H9 (cell line): ENCODE measurements around the gene RRAS. TPM values are rescaled to one million over a fixed set of nuclear protein-coding genes. Genes with fewer than 3 reads are reported as not detected.
A peak's percentile ranks its signal among the peaks of the same experiment; 100 is the strongest.

Source experiments
- DNase-seq: peaks from one replicate; pipeline ENCODE4 v3.0.0-alpha.2; 2017
- H2AFZ ChIP-seq: one replicate; pipeline ENCODE4 v1.6.1; 2013; ENCODE audit warnings: mild to moderate bottlenecking, low read length, control low read depth, moderate library complexity
- H2AK5ac ChIP-seq: 2 replicates; pipeline ENCODE4 v1.6.1; 2013; ENCODE audit warnings: low read length, control low read depth, mixed read lengths; ENCODE audit not compliant: insufficient read length
- H2BK120ac ChIP-seq: one replicate; pipeline ENCODE4 v1.6.1; 2013; ENCODE audit warnings: low read depth, mild to moderate bottlenecking, low read length, control low read depth, inconsistent platforms; ENCODE audit not compliant: poor library complexity, severe bottlenecking
- H2BK12ac ChIP-seq: 2 replicates; pipeline ENCODE4 v1.6.1; 2013; ENCODE audit warnings: low read length, control low read depth, mixed read lengths, low read depth; ENCODE audit not compliant: insufficient read length
- H2BK15ac ChIP-seq: 2 replicates; pipeline ENCODE4 v1.6.1; 2013; ENCODE audit warnings: low read depth, low read length, control low read depth
- H2BK20ac ChIP-seq: one replicate; pipeline ENCODE4 v1.6.1; 2013; ENCODE audit warnings: low read depth, mild to moderate bottlenecking, low read length, control low read depth, inconsistent platforms; ENCODE audit not compliant: poor library complexity, severe bottlenecking
- H2BK5ac ChIP-seq: 2 replicates; pipeline ENCODE4 v1.6.1; 2013; ENCODE audit warnings: low read length, control low read depth, mixed read lengths; ENCODE audit not compliant: insufficient read length
- H3K14ac ChIP-seq: 2 replicates; pipeline ENCODE4 v1.6.1; 2013; ENCODE audit warnings: low read length, control low read depth; ENCODE audit not compliant: insufficient read depth
- H3K18ac ChIP-seq: 2 replicates; pipeline ENCODE4 v1.6.1; 2013; ENCODE audit warnings: low read depth, mild to moderate bottlenecking, mixed read lengths, low read length, control low read depth; ENCODE audit not compliant: insufficient read length
- H3K23ac ChIP-seq: 2 replicates; pipeline ENCODE4 v1.6.1; 2013; ENCODE audit warnings: low read length, control low read depth, mixed read lengths, low read depth; ENCODE audit not compliant: insufficient read length
- H3K23me2 ChIP-seq: 2 replicates; pipeline ENCODE4 v1.6.1; 2013; ENCODE audit warnings: low read depth, mild to moderate bottlenecking, mixed read lengths, low read length, control low read depth; ENCODE audit not compliant: insufficient read length, poor library complexity, severe bottlenecking
- H3K27ac ChIP-seq: 2 replicates; pipeline ENCODE4 v1.5.1; 2013; ENCODE audit warnings: low read length, control low read depth, mixed read lengths, low read depth; ENCODE audit not compliant: insufficient read length
- H3K27me3 ChIP-seq: 2 replicates; pipeline ENCODE4 v1.6.1; 2013; ENCODE audit warnings: low read length, control low read depth, inconsistent platforms; ENCODE audit not compliant: insufficient read depth
- H3K4ac ChIP-seq: 2 replicates; pipeline ENCODE4 v1.6.1; 2013; ENCODE audit warnings: low read depth, mild to moderate bottlenecking, control low read depth, inconsistent platforms, low read length, moderate library complexity
- H3K4me1 ChIP-seq: 2 replicates; pipeline ENCODE4 v1.6.1; 2013; ENCODE audit warnings: low read length, control low read depth, inconsistent platforms; ENCODE audit not compliant: insufficient read depth
- H3K4me2 ChIP-seq: 2 replicates; pipeline ENCODE4 v1.6.1; 2013; ENCODE audit warnings: low read length, control low read depth, mixed read lengths; ENCODE audit not compliant: insufficient read length, insufficient read depth
- H3K56ac ChIP-seq: 2 replicates; pipeline ENCODE4 v1.6.1; 2013; ENCODE audit warnings: low read depth, mild to moderate bottlenecking, mixed read lengths, low read length, control low read depth; ENCODE audit not compliant: insufficient read length
- H3K79me1 ChIP-seq: 2 replicates; pipeline ENCODE4 v1.6.1; 2013; ENCODE audit warnings: low read depth, mild to moderate bottlenecking, moderate library complexity, low read length, control low read depth, inconsistent platforms; ENCODE audit not compliant: insufficient read depth, poor library complexity, severe bottlenecking
- H3K79me2 ChIP-seq: 2 replicates; pipeline ENCODE4 v1.6.1; 2013; ENCODE audit warnings: low read length, control low read depth, inconsistent platforms; ENCODE audit not compliant: insufficient read depth
- H3K9ac ChIP-seq: 2 replicates; pipeline ENCODE4 v1.6.1; 2013; ENCODE audit warnings: low read length, control low read depth, mixed read lengths; ENCODE audit not compliant: insufficient read length; ENCODE audit errors: extremely low read depth
- H3K9me3 ChIP-seq: one replicate; pipeline ENCODE4 v1.6.1; 2013; ENCODE audit warnings: low read depth, low read length, inconsistent platforms; ENCODE audit not compliant: control insufficient read depth
- H3T11ph ChIP-seq: one replicate; pipeline ENCODE4 v1.6.1; 2013; ENCODE audit warnings: mild to moderate bottlenecking, low read length, control low read depth, inconsistent platforms
- H4K20me1 ChIP-seq: one replicate; pipeline ENCODE4 v1.6.1; 2013; ENCODE audit not compliant: control insufficient read depth, insufficient read length, insufficient read depth
- H4K5ac ChIP-seq: 2 replicates; pipeline ENCODE4 v1.6.1; 2013; ENCODE audit warnings: low read depth, mild to moderate bottlenecking, mixed read lengths, low read length, control low read depth; ENCODE audit not compliant: insufficient read length
- H4K8ac ChIP-seq: replicated peaks from 2 replicates; pipeline ENCODE4 v1.6.1; 2013; ENCODE audit warnings: low read length, control low read depth, mixed read lengths, low read depth; ENCODE audit not compliant: insufficient read length
- H4K91ac ChIP-seq: 2 replicates; pipeline ENCODE4 v1.6.1; 2013; ENCODE audit warnings: low read depth, mild to moderate bottlenecking, moderate library complexity, mixed read lengths, low read length, control low read depth; ENCODE audit not compliant: insufficient read length
- H3K27ac Mint-ChIP-seq, 3 experiments: 2 replicates in 2 of 3; 3 replicates in 1 of 3; pipeline ENCODE4 v1.8.0; 2020 to 2021; ENCODE audit warnings: mixed read lengths in 3 of 3, mild to moderate bottlenecking in 1 of 3, moderate library complexity in 1 of 3
- H3K27me3 Mint-ChIP-seq: 2 replicates; pipeline ENCODE4 v1.8.0; 2021; ENCODE audit warnings: low read depth, mild to moderate bottlenecking, moderate library complexity, mixed read lengths
- H3K36me3 Mint-ChIP-seq, 3 experiments: 2 replicates in 2 of 3; 3 replicates in 1 of 3; pipeline ENCODE4 v1.8.0; 2020 to 2021; ENCODE audit warnings: low read depth in 3 of 3, mixed read lengths in 3 of 3; ENCODE audit not compliant: insufficient read depth in 1 of 3
- H3K4me1 Mint-ChIP-seq, 2 experiments: 2 replicates each; pipeline ENCODE4 v1.8.0; 2020; ENCODE audit warnings: mixed read lengths in 2 of 2
- H3K4me3 Mint-ChIP-seq, 2 experiments: 2 replicates in 1 of 2; 3 replicates in 1 of 2; pipeline ENCODE4 v1.8.0; 2020 to 2021; ENCODE audit warnings: mild to moderate bottlenecking in 2 of 2, mixed read lengths in 2 of 2, moderate library complexity in 1 of 2
- H3K9me3 Mint-ChIP-seq, 2 experiments: 2 replicates in 1 of 2; 3 replicates in 1 of 2; pipeline ENCODE4 v1.8.0; 2020; ENCODE audit warnings: mild to moderate bottlenecking in 2 of 2, mixed read lengths in 2 of 2, moderate library complexity in 1 of 2
- CTCF ChIP-seq: fragments of 200-600 bp; sonication (generic); conservative IDR thresholded peaks from 3 replicates; pipeline ENCODE4 v1.8.0; 2021; ENCODE audit warnings: antibody characterized with exemption, mild to moderate bottlenecking
- WGBS: extraction: QIAGEN DNeasy Blood & Tissue Kit; methylation state at CpG from one replicate; pipeline ENCODE4 v1.1.7; 2013; ENCODE audit warnings: missing lambda C conversion rate, low lambda C conversion rate, mixed read lengths; ENCODE audit not compliant: insufficient read length; ENCODE audit errors: extremely low coverage; 5-methylcytosine and 5-hydroxymethylcytosine counted together
- total RNA-seq: library from RNA; stranded (reverse); gene quantifications from 2 replicates; pipeline ENCODE4 v1.2.1, GENCODE V29; 2021

The RRAS gene
- total RNA-seq, 1 experiment from 2014 or later, result 9.9 TPM

- peaks cover 20% of the 10 kb centered on the region for H3K23me2 ChIP-seq
- no peak overlapping the region for H3K18ac ChIP-seq
- H3K4me1 ChIP-seq, result no peaks in the 10 kb centered on the region; the same call in 1 of the 2 replicates
- H3K27me3 ChIP-seq, result no peaks in the 10 kb centered on the region
- no peaks in the 10 kb centered on the region; a peak in 2 of 5 replicates for H3K9me3 Mint-ChIP-seq
- peak overlapping the region in 2 of 3 experiments; percentile 49 to 94; a peak in 4 of 7 replicates for H3K27ac Mint-ChIP-seq
- no peak for TF ChIP-seq CTCF
- no peak overlapping the region for H3K9ac ChIP-seq
- H3K23ac ChIP-seq, result no peak overlapping the region
- no peak overlapping the region for H3K27ac ChIP-seq
- peak overlapping the region; percentile 94 to 99 for H3K4me3 Mint-ChIP-seq
- H2BK120ac ChIP-seq, result no peak overlapping the region
- peaks cover 13% of the 10 kb centered on the region for H3K79me1 ChIP-seq
- no peak overlapping the region for H2BK20ac ChIP-seq
- H3K56ac ChIP-seq, result no peak overlapping the region
- H3K14ac ChIP-seq, result no peak overlapping the region
- H3K4me2 ChIP-seq, result no peak overlapping the region
- no CpG with 5 or more reads among the region's 2 CpGs for WGBS
- no peak for DNase-seq
- peaks cover 9% of the 10 kb centered on the region for H3K79me2 ChIP-seq
- no peak overlapping the region for H2BK15ac ChIP-seq
- H2AFZ ChIP-seq, result no peak overlapping the region
- no peak overlapping the region for H4K8ac ChIP-seq
- no peak overlapping the region for H2AK5ac ChIP-seq
- peaks cover 40 to 50% of the 10 kb centered on the region in 2 experiments for H3K4me1 Mint-ChIP-seq
- no peak overlapping the region for H2BK5ac ChIP-seq
- peaks cover 21 to 39% (median 32%) of the 10 kb centered on the region in 3 experiments for H3K36me3 Mint-ChIP-seq
- H4K20me1 ChIP-seq, result no peaks in the 10 kb centered on the region
- no peak overlapping the region for H3K4ac ChIP-seq
- H2BK12ac ChIP-seq, result no peak overlapping the region
- no peaks in the 10 kb centered on the region for H3K9me3 ChIP-seq
- no peak overlapping the region for H4K91ac ChIP-seq
- H4K5ac ChIP-seq, result no peak overlapping the region
- peaks cover 12% of the 10 kb centered on the region for H3K27me3 Mint-ChIP-seq
- no peak overlapping the region for H3T11ph ChIP-seq
Observed at GRCh38 chr19:49643466-49643865, 3.5 kb upstream of the RRAS start.
